ENCODE results near the gene PCMT1. TPM values are rescaled to one million over a fixed set of nuclear protein-coding genes. Genes with fewer than 3 reads are reported as not detected.
A peak's percentile ranks its signal among the peaks of the same experiment; 100 is the strongest.
"Not testable (repeated sequence)": the region's sequence is repeated elsewhere in the genome, so short reads cannot be mapped to it uniquely, and the experiment has no call there.

PCMT1 gene
- total and polyA plus RNA-seq, 2 experiments from 2014 or later = 137 to 189 TPM

DNA sequence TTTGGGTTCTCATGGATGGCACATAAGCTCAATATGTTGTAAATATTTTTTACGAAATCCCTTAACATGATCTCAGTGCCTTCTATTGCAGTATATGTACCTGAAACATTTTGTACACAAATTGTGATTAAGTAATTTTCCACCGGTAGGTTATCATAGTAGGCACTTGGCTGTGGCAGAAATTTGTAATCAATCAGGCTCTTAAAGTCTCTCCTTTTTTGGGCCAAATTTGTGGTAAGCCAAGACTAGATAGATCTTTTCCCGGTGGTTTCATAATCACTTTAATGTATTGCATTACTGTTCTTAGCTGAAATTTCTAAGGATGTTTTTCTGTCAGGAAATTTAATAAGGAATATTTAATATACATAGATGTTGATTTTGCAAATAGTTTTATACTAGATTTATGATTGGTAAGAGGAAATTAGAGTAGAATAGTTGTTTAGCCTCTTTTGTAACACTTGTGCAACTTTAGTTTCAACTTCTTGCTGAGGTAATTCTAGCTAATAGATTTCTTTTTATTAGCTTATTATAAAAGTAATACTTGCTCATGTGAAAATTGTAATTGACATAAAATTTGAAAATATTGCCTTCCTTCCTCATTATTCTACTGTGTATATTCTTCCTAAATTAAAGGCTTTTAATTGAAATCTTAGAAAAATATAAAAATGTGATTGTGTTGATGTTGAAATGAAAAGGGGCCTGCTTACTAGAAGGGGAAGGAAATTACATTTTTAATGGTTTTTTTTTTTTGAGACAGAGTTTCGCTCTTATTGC, 3.2 kb downstream of the PCMT1 start:
- TF ChIP-seq, protein P1, sequence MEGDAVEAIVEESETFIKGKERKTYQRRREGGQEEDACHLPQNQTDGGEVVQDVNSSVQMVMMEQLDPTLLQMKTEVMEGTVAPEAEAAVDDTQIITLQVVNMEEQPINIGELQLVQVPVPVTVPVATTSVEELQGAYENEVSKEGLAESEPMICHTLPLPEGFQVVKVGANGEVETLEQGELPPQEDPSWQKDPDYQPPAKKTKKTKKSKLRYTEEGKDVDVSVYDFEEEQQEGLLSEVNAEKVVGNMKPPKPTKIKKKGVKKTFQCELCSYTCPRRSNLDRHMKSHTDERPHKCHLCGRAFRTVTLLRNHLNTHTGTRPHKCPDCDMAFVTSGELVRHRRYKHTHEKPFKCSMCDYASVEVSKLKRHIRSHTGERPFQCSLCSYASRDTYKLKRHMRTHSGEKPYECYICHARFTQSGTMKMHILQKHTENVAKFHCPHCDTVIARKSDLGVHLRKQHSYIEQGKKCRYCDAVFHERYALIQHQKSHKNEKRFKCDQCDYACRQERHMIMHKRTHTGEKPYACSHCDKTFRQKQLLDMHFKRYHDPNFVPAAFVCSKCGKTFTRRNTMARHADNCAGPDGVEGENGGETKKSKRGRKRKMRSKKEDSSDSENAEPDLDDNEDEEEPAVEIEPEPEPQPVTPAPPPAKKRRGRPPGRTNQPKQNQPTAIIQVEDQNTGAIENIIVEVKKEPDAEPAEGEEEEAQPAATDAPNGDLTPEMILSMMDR (IDR thresholded peaks at IDR 0.05; ENCODE audit: low read depth, low read length) = no peak
- peak in 1 of 2 donors; percentile 33 for DNase-seq (ENCODE audit: low read depth in 1 of 2, low spot score in 1 of 2)
- no peaks in the 10 kb centered on the region for H3K9me3 ChIP-seq (ENCODE audit: low read depth)
- no peaks in the 10 kb centered on the region for H3K36me3 ChIP-seq
- H3K27ac ChIP-seq = no peak overlapping the region
- H3K27me3 ChIP-seq = no peaks in the 10 kb centered on the region
- H3K4me1 ChIP-seq (ENCODE audit: low read depth) = no peaks in the 10 kb centered on the region
- H3K4me3 ChIP-seq = no peak overlapping the region

DNA sequence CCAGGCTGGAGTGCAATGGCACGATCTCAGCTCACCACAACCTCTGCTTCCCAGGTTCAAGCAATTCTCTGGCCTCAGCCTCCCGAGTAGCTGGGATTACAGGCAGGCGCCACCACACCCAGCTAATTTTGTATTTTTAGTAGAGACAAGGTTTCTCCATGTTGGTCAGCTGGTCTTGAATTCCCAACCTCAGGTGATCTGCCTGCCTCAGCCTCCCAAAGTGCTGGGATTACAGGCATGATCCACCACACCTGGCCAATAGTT, 3.8 kb downstream of the PCMT1 start:
- not testable (repeated sequence) for H3K27me3 ChIP-seq; H3K4me1 ChIP-seq (ENCODE audit: low read depth); H3K4me3 ChIP-seq; H3K36me3 ChIP-seq; DNase-seq (ENCODE audit: low read depth in 1 of 2, low spot score in 1 of 2); H3K9me3 ChIP-seq (ENCODE audit: low read depth); H3K27ac ChIP-seq

DNA sequence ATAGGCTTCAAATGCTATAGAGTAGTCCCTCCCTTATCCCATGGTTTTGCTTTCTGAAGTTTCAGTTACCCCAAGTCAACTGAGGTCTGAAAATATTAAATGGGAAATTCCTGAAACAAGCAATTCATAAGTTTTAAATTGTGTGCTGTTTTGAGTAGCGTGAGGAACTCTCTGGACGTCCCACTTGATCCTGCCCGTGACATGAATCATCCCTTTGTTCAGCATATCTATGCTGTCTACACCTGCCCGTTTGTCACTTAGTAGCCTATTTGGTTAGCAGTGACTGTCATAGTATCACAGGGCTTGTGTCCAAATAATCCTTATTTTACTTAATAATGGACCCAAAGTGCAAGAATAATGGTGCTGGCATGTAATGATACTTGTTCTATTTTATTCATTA, 5.0 kb downstream of the PCMT1 start:
- DNase-seq (ENCODE audit: low read depth in 1 of 2, low spot score in 1 of 2) = no peak
- Histone ChIP-seq H3K4me1 (ENCODE audit: low read depth) (no peaks in the 10 kb centered on the region), H3K36me3 (no peaks in the 10 kb centered on the region), H3K27ac (no peak overlapping the region), H3K4me3 (no peak overlapping the region), H3K9me3 (ENCODE audit: low read depth) (no peaks in the 10 kb centered on the region), H3K27me3 (no peaks in the 10 kb centered on the region)
- TF ChIP-seq, protein P1 (IDR thresholded peaks at IDR 0.05; ENCODE audit: low read depth, low read length) = no peak

DNA sequence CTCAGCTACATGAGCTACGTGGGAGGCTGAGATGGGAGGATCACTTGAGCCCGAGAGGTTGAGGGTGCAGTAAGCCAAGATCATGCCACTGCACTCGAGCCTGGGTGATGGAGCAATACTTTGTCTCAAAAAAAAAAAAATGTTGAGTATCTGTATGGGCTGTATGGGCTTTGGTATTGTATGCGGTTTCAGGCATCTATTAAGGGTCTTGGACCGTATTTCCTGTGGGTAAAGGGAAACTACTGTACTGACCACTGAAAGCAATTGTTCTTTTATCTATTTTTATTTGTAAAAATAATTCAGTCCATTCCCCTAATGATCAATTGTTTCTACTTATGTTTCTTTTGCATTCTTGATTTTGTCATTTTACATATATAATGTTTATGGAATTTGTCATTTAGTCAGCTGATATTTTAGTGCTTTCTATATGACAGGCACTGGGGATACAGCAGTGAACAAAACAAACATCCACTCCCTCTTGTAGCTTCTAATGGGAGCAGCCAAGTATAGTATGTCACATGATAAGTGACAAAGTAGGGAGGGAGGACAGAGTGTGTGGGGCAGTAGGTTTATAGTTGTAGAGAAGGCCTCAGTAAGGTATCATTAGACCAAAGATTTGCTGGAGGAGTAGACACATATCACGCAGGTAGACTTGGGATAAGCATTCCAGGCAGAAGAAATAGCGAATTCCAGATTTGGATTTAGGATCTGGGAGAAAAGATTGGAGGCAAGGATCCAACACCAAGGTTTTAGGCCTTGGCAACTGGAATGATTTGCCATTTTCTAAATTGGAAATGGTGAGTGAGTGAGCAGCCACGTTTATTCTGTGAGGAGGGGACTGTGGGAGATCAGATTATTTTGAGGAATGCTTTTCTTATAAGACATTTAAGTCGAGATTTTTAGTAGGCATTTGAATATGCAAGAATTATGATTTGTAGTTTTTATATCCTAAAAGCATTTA, 6.0 kb downstream of the PCMT1 start:
- Histone ChIP-seq H3K27ac (peak overlapping the region; percentile 49), H3K4me3 (no peak overlapping the region), H3K4me1 (ENCODE audit: low read depth) (no peaks in the 10 kb centered on the region), H3K27me3 (no peaks in the 10 kb centered on the region), H3K9me3 (ENCODE audit: low read depth) (no peaks in the 10 kb centered on the region), H3K36me3 (no peaks in the 10 kb centered on the region)
- TF ChIP-seq, protein P1 (IDR thresholded peaks at IDR 0.05; ENCODE audit: low read depth, low read length) = no peak
- peak in 1 of 2 donors; percentile 18 for DNase-seq (ENCODE audit: low read depth in 1 of 2, low spot score in 1 of 2)

DNA sequence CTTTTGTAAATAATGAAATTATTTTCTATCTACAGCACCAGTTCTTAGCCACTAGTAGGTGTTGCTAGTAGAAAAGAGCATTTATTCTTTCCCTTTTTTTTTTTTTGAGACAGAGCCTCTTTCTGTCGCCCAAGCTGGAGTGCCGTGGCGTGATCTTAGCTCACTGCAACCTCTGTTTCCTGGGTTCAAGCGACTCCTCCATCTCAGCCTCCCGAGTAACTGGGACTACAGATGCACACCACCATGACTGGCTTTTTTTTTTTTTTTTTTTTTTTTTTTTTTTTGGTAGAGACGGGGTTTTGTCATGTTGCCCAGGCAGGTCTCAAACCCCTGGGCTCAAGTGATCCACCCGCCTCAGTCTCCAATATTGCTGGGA, 6.7 kb downstream of the PCMT1 start:
- H3K27ac ChIP-seq = no peak overlapping the region
- H3K4me3 ChIP-seq = no peak overlapping the region
- TF ChIP-seq, protein P1 (IDR thresholded peaks at IDR 0.05; ENCODE audit: low read depth, low read length) = no peak
- DNase-seq (ENCODE audit: low read depth in 1 of 2, low spot score in 1 of 2) = no peak
- H3K9me3 ChIP-seq (ENCODE audit: low read depth) = no peaks in the 10 kb centered on the region
- no peaks in the 10 kb centered on the region for H3K36me3 ChIP-seq
- H3K27me3 ChIP-seq = no peaks in the 10 kb centered on the region
- H3K4me1 ChIP-seq (ENCODE audit: low read depth) = no peaks in the 10 kb centered on the region

DNA sequence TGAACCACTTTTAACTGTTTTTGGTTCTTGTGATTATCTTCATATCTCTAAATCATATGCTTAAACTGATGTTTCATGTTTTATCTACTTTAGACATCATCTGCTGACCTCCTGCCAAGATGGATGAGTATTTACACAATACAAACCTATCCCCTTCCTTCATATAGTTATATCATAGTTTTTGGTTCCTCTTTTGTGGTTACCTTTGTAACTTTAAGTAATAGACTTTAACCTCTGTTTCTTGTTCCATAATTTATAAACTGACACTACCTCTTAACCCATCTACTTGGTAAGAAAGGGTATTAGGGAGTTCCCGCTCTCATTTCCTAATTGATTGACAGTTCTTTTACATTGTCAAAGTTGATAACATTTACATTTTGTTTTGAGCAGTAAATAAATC, 11.9 kb downstream of the PCMT1 start:
- TF ChIP-seq, protein P1 (IDR thresholded peaks at IDR 0.05; ENCODE audit: low read depth, low read length) = no peak
- Histone ChIP-seq H3K36me3 (peaks cover 4% of the 10 kb centered on the region), H3K9me3 (ENCODE audit: low read depth) (peaks cover 3% of the 10 kb centered on the region), H3K4me1 (ENCODE audit: low read depth) (no peaks in the 10 kb centered on the region), H3K27ac (no peak overlapping the region), H3K4me3 (no peak overlapping the region), H3K27me3 (no peaks in the 10 kb centered on the region)
- no peak for DNase-seq (ENCODE audit: low read depth in 1 of 2, low spot score in 1 of 2)
